GM21619 (cell line): ENCODE data around the gene IRF5.

Source experiments
- ATAC-seq: cut with Tn5 transposase; IDR thresholded peaks from one replicate; pipeline ENCODE4 v1.9.1; 2021; ENCODE audit not compliant: unreplicated experiment

Gene IRF5, protein sequence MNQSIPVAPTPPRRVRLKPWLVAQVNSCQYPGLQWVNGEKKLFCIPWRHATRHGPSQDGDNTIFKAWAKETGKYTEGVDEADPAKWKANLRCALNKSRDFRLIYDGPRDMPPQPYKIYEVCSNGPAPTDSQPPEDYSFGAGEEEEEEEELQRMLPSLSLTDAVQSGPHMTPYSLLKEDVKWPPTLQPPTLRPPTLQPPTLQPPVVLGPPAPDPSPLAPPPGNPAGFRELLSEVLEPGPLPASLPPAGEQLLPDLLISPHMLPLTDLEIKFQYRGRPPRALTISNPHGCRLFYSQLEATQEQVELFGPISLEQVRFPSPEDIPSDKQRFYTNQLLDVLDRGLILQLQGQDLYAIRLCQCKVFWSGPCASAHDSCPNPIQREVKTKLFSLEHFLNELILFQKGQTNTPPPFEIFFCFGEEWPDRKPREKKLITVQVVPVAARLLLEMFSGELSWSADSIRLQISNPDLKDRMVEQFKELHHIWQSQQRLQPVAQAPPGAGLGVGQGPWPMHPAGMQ

DNA sequence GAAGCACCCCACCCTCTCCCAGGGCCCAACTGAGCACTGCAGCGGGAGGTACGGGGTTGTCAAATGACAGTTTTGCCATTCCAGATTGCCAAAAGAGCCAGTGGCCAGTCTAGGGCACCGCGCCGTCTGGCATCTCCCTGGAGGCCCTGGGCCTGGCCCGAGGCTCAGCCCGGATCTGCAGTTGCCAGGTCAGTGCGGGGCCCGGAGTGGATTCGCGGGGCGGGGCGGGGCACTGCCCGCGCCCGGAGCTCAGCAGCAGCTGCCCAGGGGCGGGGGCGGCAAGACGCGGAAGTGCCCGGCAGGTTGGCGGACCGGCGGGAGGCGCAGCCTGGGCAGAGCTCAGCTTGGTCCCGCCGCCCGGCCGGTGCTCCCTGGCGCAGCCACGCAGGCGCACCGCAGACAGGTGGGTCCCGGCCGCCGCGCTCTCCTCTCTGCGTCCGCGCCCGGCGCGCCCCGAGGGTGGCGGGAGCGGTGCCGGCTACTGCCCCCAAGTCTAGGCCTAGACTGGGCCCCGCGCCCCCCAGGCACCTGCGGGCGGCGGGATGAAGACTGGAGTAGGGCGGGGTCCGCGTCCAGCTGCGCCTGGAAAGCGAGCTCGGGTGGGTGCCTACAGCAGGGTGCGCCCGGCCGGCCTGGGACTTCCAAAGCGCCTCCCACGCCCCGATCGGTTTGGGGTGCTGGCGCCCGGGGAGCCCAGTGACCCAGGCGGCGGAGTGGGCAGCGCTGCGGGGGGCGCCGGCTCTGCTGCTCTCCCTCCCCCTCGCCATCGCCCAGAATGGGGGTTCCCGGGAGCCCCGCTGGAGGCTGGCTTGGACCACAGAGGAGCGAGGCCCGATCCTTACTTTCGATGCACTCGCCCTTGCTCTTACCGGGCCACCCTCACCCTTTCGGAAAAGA lies at the start of gene IRF5:
TSS of gene IRF5 (plus strand) at position 281 of the 897 bp plus-strand sequence. CDS start 4,155 bp downstream, outside the sequence.
- ATAC-seq: no peak

GRCh38 chr7:128888039-128888755 lies 49.5 kb upstream of the IRF5 start:
- ATAC-seq: no peak

- ATAC-seq: no peak
Measured at GRCh38 chr7:128888756-128889095, 49.0 kb upstream of the IRF5 start.

DNA sequence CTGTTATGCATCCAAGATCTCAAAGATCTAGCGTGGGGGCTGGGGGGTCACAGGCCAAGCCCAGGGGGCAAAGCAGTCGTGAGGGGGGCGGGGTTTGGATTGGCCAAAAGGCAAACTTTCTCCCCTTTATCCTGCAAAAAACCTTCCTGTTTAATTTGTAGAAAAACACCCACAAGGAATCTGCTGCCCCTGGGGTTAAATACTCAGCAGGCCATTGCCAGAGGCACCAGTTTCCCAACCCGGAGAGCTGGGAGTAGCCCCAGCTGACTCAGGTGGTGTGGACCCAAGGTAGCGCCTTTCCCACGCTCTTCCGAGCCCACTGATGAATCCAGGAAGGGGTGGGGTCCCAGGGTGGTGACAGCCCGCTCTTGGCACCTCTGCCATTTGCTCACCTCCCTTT lies 48.6 kb upstream of the IRF5 start:
- ATAC-seq: no peak

DNA sequence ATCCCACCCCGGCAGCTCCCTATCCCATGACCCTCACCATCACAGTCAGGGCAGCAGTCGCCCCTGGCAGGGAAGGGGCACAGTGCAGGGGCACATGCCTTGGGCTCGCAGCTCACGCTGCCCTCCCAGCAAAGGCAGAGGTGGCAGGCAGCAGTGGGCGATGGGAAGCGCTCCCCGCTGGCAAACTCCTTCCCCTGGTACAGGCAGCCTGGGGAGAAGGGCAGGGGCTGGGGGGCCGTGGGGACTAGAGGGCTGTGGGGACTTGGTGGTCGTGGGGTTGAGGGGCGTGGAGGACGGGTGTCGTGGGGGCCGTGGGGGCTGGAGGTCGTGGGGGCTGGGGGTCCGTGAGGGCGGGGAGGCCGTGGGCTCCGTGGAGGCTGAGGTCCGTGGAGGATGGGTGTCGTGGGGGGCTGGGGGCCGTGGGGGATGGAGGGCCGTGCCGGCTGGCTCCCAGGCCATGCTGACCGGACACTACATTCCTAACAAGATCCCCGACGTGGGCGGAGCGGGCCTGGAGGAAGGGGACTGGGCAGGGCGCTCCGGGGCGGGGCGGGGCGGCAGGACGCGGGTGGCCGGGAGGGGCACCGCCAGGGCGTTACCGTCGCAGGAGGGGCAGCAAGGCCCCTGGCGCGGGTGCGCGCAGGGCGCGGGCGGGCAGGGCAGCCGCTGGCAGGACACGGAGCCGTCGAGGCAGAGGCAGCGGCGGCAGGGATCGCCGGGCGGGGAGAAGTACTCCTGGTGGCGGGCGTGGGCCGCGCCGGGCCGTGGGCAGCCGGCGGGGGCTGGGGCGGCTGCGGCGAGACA lies 47.2 kb upstream of the IRF5 start:
- no peak for ATAC-seq

- ATAC-seq: no peak
Measured at GRCh38 chr7:128891110-128891941, 46.4 kb upstream of the IRF5 start.

DNA sequence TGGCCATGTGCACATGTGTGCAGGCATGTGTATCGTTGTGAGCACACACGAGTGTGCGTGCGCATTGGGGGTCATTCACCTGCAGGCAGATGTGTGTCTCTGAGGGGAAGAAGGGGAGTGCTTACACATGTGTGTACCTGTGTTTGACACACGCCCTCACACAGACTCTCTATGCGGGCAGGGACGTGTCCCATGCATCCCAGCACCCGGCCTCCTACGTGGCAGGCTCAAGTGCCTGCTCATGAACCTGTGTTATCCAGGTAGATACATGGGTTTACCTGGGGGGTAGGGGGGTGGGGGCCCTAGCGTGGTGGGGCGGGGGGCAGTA lies 45.8 kb upstream of the IRF5 start:
- no peak for ATAC-seq

- no peak for ATAC-seq
Measured at GRCh38 chr7:128892521-128893250, 45.0 kb upstream of the IRF5 start.

GRCh38 chr7:128893251-128894100 lies 44.3 kb upstream of the IRF5 start:
- no peak for ATAC-seq

DNA sequence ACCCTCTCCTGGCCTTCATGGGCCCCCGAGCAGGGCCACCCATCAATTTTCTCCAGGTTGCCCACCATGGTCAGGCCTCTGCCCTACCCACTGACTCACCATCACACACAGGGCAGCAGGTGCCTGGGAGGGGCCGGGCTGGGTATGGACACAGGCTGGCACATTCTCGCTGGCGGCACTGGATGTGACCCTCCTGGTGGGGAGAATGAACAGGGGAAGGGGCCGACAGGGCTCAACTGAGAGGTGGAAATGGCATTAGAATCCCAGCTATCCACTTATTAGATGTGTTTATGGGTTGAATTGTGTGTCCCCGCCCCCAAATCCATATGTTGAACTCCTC lies 43.7 kb upstream of the IRF5 start:
- ATAC-seq: no peak

GRCh38 chr7:128895320-128895719 lies 42.4 kb upstream of the IRF5 start:
- no peak for ATAC-seq

DNA sequence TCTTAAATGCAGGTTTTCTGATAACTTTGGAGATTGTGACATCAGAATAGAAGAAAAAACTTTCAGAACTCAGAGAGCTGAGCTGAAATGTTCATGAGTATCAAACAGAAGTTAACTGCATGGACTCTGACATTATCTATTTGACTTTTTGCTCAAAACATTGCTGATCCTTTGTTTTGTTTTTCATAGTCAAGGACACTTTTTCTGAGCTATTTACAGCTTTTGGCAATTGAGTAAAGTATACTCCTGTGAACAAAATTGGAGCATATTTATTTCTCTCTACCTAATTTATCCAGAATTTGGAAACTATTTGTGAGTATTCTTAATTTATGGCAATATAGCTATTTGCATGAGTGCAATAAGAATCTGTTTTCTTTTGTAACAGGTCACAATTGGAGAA lies 38.3 kb upstream of the IRF5 start:
- no peak for ATAC-seq

DNA sequence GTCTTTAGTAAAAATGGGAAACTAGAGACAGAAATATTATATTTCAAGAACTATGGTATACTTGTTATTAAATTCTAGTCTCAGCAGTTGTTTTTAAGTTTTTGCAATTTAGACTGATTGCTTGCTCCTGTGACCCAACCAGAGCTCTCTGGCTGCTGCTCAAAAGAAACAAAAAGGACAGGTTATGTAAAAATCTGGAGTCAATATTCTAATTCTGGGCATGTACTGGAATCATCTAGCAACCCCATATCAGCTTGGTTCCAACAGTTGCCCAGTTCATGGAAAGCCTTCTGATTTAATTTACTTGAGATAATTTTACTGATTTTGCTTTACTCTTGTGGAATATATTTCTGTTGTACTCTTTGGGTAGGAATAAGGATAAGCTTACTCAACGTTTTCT lies 37.5 kb upstream of the IRF5 start:
- ATAC-seq: no peak

GRCh38 chr7:128902761-128903585 lies 34.8 kb upstream of the IRF5 start:
- no peak for ATAC-seq

DNA sequence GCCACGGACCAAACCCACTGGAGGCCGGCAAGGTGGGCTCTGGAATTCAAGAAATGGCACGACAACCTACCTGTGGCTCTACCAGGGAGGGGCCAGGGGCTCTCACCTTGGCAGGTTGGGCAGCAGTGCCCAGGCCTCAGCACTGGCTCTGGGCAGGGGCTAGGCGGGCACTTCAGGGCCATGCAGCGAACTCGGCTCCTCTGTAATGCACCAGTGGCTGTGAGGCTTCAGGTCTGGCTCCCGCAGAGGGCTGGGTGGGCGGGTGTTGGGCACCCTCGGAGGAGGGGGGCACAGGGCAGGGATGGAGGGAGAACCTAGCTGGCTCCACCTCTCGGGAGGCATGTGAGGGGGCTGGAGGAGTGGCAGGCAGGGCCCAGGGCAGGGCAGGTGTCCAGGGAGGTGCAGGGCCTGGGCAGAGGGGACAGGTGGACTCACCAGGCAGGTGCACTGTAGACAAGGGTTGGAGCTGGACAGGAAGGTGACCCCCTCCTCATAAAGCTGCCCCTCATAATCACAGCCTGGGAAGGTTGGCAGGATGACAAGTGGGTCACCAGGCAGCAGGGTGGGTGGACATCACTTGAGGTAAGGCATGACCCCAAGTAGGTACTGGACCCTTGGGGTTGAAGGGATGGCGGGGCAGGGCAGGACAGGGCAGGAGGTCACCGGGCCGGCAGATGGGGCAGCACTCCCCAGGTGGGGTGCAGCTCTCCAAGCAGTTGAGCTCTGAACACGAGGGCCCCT lies 33.9 kb upstream of the IRF5 start:
- no peak for ATAC-seq

DNA sequence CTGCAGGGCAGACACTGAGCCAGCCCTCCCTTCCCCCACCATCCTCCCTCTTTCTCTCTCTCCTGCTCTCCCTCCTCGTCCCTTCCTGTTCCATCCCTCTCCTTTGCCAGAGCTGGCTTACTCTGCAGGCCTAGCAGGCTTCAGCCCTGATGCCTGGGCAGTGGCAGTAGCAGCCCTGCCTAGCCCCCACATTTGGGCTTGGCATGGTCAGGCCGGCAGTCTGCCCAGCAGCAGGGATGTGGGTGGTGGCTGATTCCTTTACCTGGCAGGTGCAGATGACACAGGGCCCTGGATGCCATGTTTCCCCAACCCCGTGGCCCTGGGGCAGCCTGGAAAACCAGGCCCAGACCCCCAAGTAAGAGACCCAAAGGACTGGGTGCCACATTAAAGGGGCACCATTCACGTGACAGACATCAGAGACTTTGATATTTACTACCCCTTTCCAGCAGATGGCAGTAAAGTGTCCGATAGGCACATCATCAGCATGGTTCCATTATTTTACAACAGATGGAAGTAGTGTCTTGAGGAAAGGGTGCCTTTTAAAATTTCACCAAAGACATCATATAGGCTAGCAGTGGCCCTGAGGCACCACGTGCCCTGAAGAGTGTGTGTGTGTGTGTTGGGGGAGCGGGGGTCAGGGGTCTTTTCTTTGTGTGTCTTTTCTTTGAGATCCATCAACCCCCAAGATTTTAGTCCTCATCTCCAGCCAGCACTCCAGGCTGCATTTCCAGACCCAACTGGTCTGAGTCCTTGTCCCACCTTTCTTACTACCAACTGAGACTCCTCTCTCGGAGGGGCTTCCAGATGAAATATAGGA lies 33.1 kb upstream of the IRF5 start:
- ATAC-seq: no peak
